Gastroesophageal sphincter (tissue), 4 donors: ENCODE data around the gene PRDX1. TPM values are rescaled to one million over a fixed set of nuclear protein-coding genes. Genes with fewer than 3 reads are reported as not detected.
A peak's percentile ranks its signal among the peaks of the same experiment; 100 is the strongest.

Experiments used
- ATAC-seq: fragments of 150-250 bp; one replicate; pipeline ENCODE4 v1.9.1; 2016; ENCODE audit warnings: mild to moderate bottlenecking, moderate library complexity
- H3K27ac ChIP-seq, 4 donors: fragments of 200-600 bp; sonication (generic) in 3 of 4; 1 replicate in 3 of 4; 2 replicates in 1 of 4; pipeline ENCODE4 v1.5.1; 2016 to 2019
- H3K27me3 ChIP-seq: fragments of 200-600 bp; sonication (generic); one replicate; pipeline ENCODE4 v1.5.1; 2019
- H3K36me3 ChIP-seq, 2 donors: fragments of 200-600 bp; sonication (generic); one replicate each; pipeline ENCODE4 v1.5.1; 2019; ENCODE audit warnings: control low read depth in 1 of 2
- H3K4me1 ChIP-seq, 3 donors: fragments of 200-600 bp; sonication (generic); 1 replicate in 2 of 3; 2 replicates in 1 of 3; pipeline ENCODE4 v1.5.1; 2016 to 2019; ENCODE audit warnings: control low read depth in 2 of 3
- H3K4me3 ChIP-seq, 2 donors: fragments of 200-600 bp; sonication (generic); one replicate each; pipeline ENCODE4 v1.5.1; 2019; ENCODE audit warnings: mild to moderate bottlenecking in 1 of 2, moderate library complexity in 1 of 2
- H3K9me3 ChIP-seq, 3 donors: fragments of 200-600 bp; sonication (generic); one replicate each; pipeline ENCODE4 v1.5.1; 2017 to 2019; ENCODE audit warnings: control low read depth in 2 of 3
- CTCF ChIP-seq, 4 experiments: fragments of 200-600 bp in 2 of 4; fragments of 450-650 bp in 2 of 4; sonication (generic) in 1 of 4; IDR thresholded peaks; one replicate each; pipeline ENCODE4 v1.5.1; 2017 to 2019; ENCODE audit warnings: antibody characterized with exemption in 4 of 4, mild to moderate bottlenecking in 2 of 4, moderate library complexity in 2 of 4
- EP300 ChIP-seq: sonication (generic); formaldehyde crosslinking; IDR thresholded peaks from one replicate; pipeline ENCODE4 v1.6.1; 2017; ENCODE audit warnings: antibody characterized with exemption, mild to moderate bottlenecking
- POLR2A ChIP-seq, 2 donors: fragments of 450-650 bp; IDR thresholded peaks; one replicate each; pipeline ENCODE4 v1.6.1; 2017; ENCODE audit warnings: antibody characterized with exemption in 2 of 2, mild to moderate bottlenecking in 2 of 2, moderate library complexity in 1 of 2
- POLR2AphosphoS5 ChIP-seq: sonication (generic); formaldehyde crosslinking; IDR thresholded peaks from one replicate; pipeline ENCODE4 v1.6.1; 2017; ENCODE audit warnings: antibody characterized with exemption
- WGBS, 2 donors: methylation state at CpG; one replicate each; pipeline ENCODE4 v1.1.5; 2018; ENCODE audit warnings: low coverage in 1 of 2; 5-methylcytosine and 5-hydroxymethylcytosine counted together
- total RNA-seq, 4 donors: library from RNA; depleted of rRNA; stranded (reverse); fragments of >200 nt; gene quantifications; one replicate each; pipeline ENCODE4 v1.1.0, GENCODE V29; 2016

The PRDX1 gene
- total RNA-seq, 4 donors from 2014 or later = 305 to 575 (median 359) TPM

GRCh38 chr1:45503462-45504360 lies 18.0 kb downstream of the PRDX1 start:
- no peak overlapping the region for H3K4me3 ChIP-seq
- ATAC-seq = no peak
- peaks cover 0 to 33% (median 7%) of the 10 kb centered on the region in 3 donors for H3K4me1 ChIP-seq
- H3K27me3 ChIP-seq = no peaks in the 10 kb centered on the region
- no peak for TF ChIP-seq POLR2AphosphoS5
- no peak for TF ChIP-seq POLR2A (IDR thresholded peaks at IDR 0.05)
- no peak for TF ChIP-seq CTCF (IDR thresholded peaks at IDR 0.05)
- TF ChIP-seq EP300 = no peak
- peaks cover 0 to 15% of the 10 kb centered on the region in 2 donors for H3K36me3 ChIP-seq
- WGBS, 2 donors = 95 to 97% methylated on average over 8 to 11 of the region's 14 CpGs
- H3K9me3 ChIP-seq = no peaks in the 10 kb centered on the region
- H3K27ac ChIP-seq = no peak overlapping the region

- Histone ChIP-seq H3K9me3 (no peaks in the 10 kb centered on the region), H3K4me1 (peaks cover 0 to 22% (median 7%) of the 10 kb centered on the region in 3 donors), H3K4me3 (no peak overlapping the region), H3K36me3 (no peaks in the 10 kb centered on the region), H3K27me3 (no peaks in the 10 kb centered on the region), H3K27ac (no peak overlapping the region)
- 92% methylated on average over 2 of the region's 2 CpGs; no CpG with 5 or more reads in 1 of the 2 donors for WGBS, 2 donors
- no peak for ATAC-seq
- TF ChIP-seq POLR2A (IDR thresholded peaks at IDR 0.05) = no peak
- TF ChIP-seq POLR2AphosphoS5 = no peak
- no peak for TF ChIP-seq EP300
- TF ChIP-seq CTCF (IDR thresholded peaks at IDR 0.05) = no peak
Measured at GRCh38 chr1:45501505-45501859, 20.2 kb downstream of the PRDX1 start.

GRCh38 chr1:45499415-45499769 lies 22.3 kb downstream of the PRDX1 start:
- no peaks in the 10 kb centered on the region for H3K27me3 ChIP-seq
- H3K4me3 ChIP-seq = peak overlapping the region; percentile 40 to 62
- peak overlapping the region in 3 of 4 donors; percentile 69 to 70 (median 70) for H3K27ac ChIP-seq
- H3K4me1 ChIP-seq = peaks cover 0 to 22% (median 7%) of the 10 kb centered on the region in 3 donors
- 0 to 20% methylated on average over 1 to 3 of the region's 7 CpGs for WGBS, 2 donors
- peak; percentile 1 for ATAC-seq
- TF ChIP-seq POLR2AphosphoS5 (no peak), POLR2A (IDR thresholded peaks at IDR 0.05) (no peak), CTCF (IDR thresholded peaks at IDR 0.05) (peak in 1 of 4 experiments; percentile 2)
- no peaks in the 10 kb centered on the region for H3K9me3 ChIP-seq
- no peaks in the 10 kb centered on the region for H3K36me3 ChIP-seq

GRCh38 chr1:45498279-45498678 lies 23.4 kb downstream of the PRDX1 start:
- no peaks in the 10 kb centered on the region for H3K9me3 ChIP-seq
- no peak overlapping the region for H3K27ac ChIP-seq
- no peak overlapping the region for H3K4me3 ChIP-seq
- ATAC-seq = no peak
- TF ChIP-seq CTCF (IDR thresholded peaks at IDR 0.05) (no peak), POLR2AphosphoS5 (no peak), POLR2A (IDR thresholded peaks at IDR 0.05) (no peak), EP300 (no peak)
- H3K4me1 ChIP-seq = peaks cover 0 to 24% (median 7%) of the 10 kb centered on the region in 3 donors
- H3K36me3 ChIP-seq = no peaks in the 10 kb centered on the region
- H3K27me3 ChIP-seq = no peaks in the 10 kb centered on the region

GRCh38 chr1:45493116-45493697 lies 28.5 kb downstream of the PRDX1 start:
- Histone ChIP-seq H3K4me1 (peaks cover 0 to 29% (median 8%) of the 10 kb centered on the region in 3 donors), H3K27me3 (no peaks in the 10 kb centered on the region), H3K4me3 (no peak overlapping the region), H3K27ac (no peak overlapping the region), H3K9me3 (no peaks in the 10 kb centered on the region), H3K36me3 (no peaks in the 10 kb centered on the region)
- 81% methylated on average over 2 of the region's 2 CpGs; no CpG with 5 or more reads in 1 of the 2 donors for WGBS, 2 donors
- ATAC-seq = no peak
- peak in 3 of 4 experiments; percentile 53 to 71 (median 61) for TF ChIP-seq CTCF (IDR thresholded peaks at IDR 0.05)
- TF ChIP-seq POLR2AphosphoS5 = no peak
